Measurements from ENCODE around the gene IKZF2. TPM values are rescaled to one million over a fixed set of nuclear protein-coding genes. Genes with fewer than 3 reads are reported as not detected.

IKZF2 gene
- total RNA-seq, 1 experiment from 2014 or later, result 3.0 TPM

- H3K4me2 ChIP-seq (ENCODE audit: insufficient read depth, insufficient read length, low read length), result no peak overlapping the region
- no peak overlapping the region for H2AFZ ChIP-seq (ENCODE audit: low read length)
- no peaks in the 10 kb centered on the region for H4K20me1 ChIP-seq (ENCODE audit: control insufficient read depth, insufficient read depth, insufficient read length)
- no peak overlapping the region for H3K4ac ChIP-seq (ENCODE audit: low read depth, low read length)
- H3K14ac ChIP-seq (ENCODE audit: insufficient read depth, low read length), result no peak overlapping the region
- no peak overlapping the region for H4K8ac ChIP-seq (replicated peaks; ENCODE audit: insufficient read length, low read depth, low read length)
- H3K4me1 ChIP-seq (ENCODE audit: insufficient read depth, low read length), result no peaks in the 10 kb centered on the region
- H3K27me3 Mint-ChIP-seq (ENCODE audit: low read depth), result peaks cover 9% of the 10 kb centered on the region
- H3K9me3 ChIP-seq (ENCODE audit: control insufficient read depth, low read depth, low read length), result no peaks in the 10 kb centered on the region
- H3K23me2 ChIP-seq (ENCODE audit: insufficient read length, low read depth, low read length, poor library complexity, severe bottlenecking), result no peaks in the 10 kb centered on the region
- H3K27ac Mint-ChIP-seq, result no peak overlapping the region
- no peak overlapping the region for H3K18ac ChIP-seq (ENCODE audit: insufficient read length, low read depth, low read length)
- WGBS (ENCODE audit: extremely low coverage, insufficient read length, low lambda C conversion rate), result no CpG with 5 or more reads among the region's 3 CpGs
- H3K9ac ChIP-seq (ENCODE audit: extremely low read depth, insufficient read length, low read length), result no peak overlapping the region
- no peaks in the 10 kb centered on the region for H3K36me3 Mint-ChIP-seq (ENCODE audit: insufficient read depth in 1 of 3, low read depth in 3 of 3)
- no peaks in the 10 kb centered on the region for H3K27me3 ChIP-seq (ENCODE audit: insufficient read depth, low read length)
- peaks cover 17 to 27% of the 10 kb centered on the region in 2 experiments for H3K4me1 Mint-ChIP-seq
- H4K91ac ChIP-seq (ENCODE audit: insufficient read length, low read depth, low read length), result no peak overlapping the region
- H3K4me3 Mint-ChIP-seq, result no peak overlapping the region
- H3K23ac ChIP-seq (ENCODE audit: insufficient read length, low read depth, low read length), result no peak overlapping the region
- no peak overlapping the region for H2AK5ac ChIP-seq (ENCODE audit: insufficient read length, low read length)
- no peaks in the 10 kb centered on the region for H3K79me2 ChIP-seq (ENCODE audit: insufficient read depth, low read length)
- DNase-seq, result no peak
- H3T11ph ChIP-seq (ENCODE audit: low read length), result no peak overlapping the region
- no peak overlapping the region for H3K56ac ChIP-seq (ENCODE audit: insufficient read length, low read depth, low read length)
- H2BK5ac ChIP-seq (ENCODE audit: insufficient read length, low read length), result no peak overlapping the region
- no peak overlapping the region for H2BK15ac ChIP-seq (ENCODE audit: low read depth, low read length)
- no peak overlapping the region for H3K27ac ChIP-seq (ENCODE audit: insufficient read length, low read depth, low read length)
- H2BK120ac ChIP-seq (ENCODE audit: low read depth, low read length, poor library complexity, severe bottlenecking), result no peak overlapping the region
- no peak overlapping the region for H4K5ac ChIP-seq (ENCODE audit: insufficient read length, low read depth, low read length)
- TF ChIP-seq CTCF (conservative IDR thresholded peaks at IDR 0.05), result no peak
- no peak overlapping the region for H2BK20ac ChIP-seq (ENCODE audit: low read depth, low read length, poor library complexity, severe bottlenecking)
- H3K9me3 Mint-ChIP-seq, result no peaks in the 10 kb centered on the region
- H2BK12ac ChIP-seq (ENCODE audit: insufficient read length, low read depth, low read length), result no peak overlapping the region
- no peaks in the 10 kb centered on the region for H3K79me1 ChIP-seq (ENCODE audit: insufficient read depth, low read depth, low read length, poor library complexity, severe bottlenecking)
These were observed 5.8 kb upstream of the IKZF2 start for GRCh38 chr2:213157242-213157641.
